Neural crest cell (in vitro differentiated cells): Measurements from ENCODE around the gene HDAC5. TPM values are rescaled to one million over a fixed set of nuclear protein-coding genes. Genes with fewer than 3 reads are reported as not detected.

ENCODE experiments used
- DNase-seq: peaks from one replicate; pipeline ENCODE4 v3.0.0; 2021; ENCODE audit warnings: low read depth, mixed read lengths, low spot score
- H3K27ac Mint-ChIP-seq: one replicate; pipeline ENCODE4 v1.8.0; 2021; ENCODE audit warnings: mild to moderate bottlenecking, mixed read lengths; ENCODE audit not compliant: unreplicated experiment
- H3K27me3 Mint-ChIP-seq: 2 replicates; pipeline ENCODE4 v1.8.0; 2021; ENCODE audit warnings: low read depth, mild to moderate bottlenecking, mixed read lengths
- H3K36me3 Mint-ChIP-seq: 2 replicates; pipeline ENCODE4 v1.8.0; 2021; ENCODE audit warnings: low read depth, mild to moderate bottlenecking, mixed read lengths
- H3K4me1 Mint-ChIP-seq: 2 replicates; pipeline ENCODE4 v1.8.0; 2021; ENCODE audit warnings: mixed read lengths
- H3K4me3 Mint-ChIP-seq: one replicate; pipeline ENCODE4 v1.8.0; 2021; ENCODE audit warnings: mild to moderate bottlenecking, mixed read lengths
- H3K9me3 Mint-ChIP-seq: 2 replicates; pipeline ENCODE4 v1.8.0; 2021; ENCODE audit warnings: mixed read lengths
- total RNA-seq: library from RNA; stranded (reverse); gene quantifications from 2 replicates; pipeline ENCODE4 v1.2.1, GENCODE V29; 2021
- TF ChIP-seq, protein P1 (sequence below): fragments of 200-600 bp; sonication (generic); conservative IDR thresholded peaks from 2 replicates; pipeline ENCODE4 v1.5.0; 2021; ENCODE audit warnings: antibody characterized with exemption, mild to moderate bottlenecking

HDAC5 gene
- total RNA-seq, 1 donor from 2014 or later = 27.1 TPM

DNA sequence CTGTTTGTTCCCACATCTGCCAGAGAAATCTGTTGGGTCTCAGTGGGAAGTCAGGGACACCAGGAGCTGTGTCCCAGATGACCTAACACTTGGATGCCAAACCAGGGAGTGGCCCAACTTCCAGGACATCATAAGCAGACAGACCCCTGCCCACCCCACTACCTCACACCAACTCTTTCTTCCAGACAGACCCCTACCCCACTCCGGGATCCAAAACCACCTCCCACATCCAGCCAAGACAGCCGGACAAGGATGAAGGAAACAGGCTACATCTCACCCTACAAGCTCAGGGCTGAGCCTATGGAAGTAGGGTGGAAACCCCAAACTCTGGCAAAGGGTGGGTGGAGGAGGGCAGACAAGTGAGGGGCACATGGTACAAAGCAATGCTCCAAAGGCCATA is 3.6 kb downstream of the HDAC5 start:
- Mint-ChIP-seq H3K9me3 (no peaks in the 10 kb centered on the region), H3K27ac (no peak overlapping the region), H3K4me1 (peaks cover 26% of the 10 kb centered on the region), H3K27me3 (peaks cover 7% of the 10 kb centered on the region), H3K4me3 (peak overlapping the region; percentile 66), H3K36me3 (no peaks in the 10 kb centered on the region)
- DNase-seq = no peak
- TF ChIP-seq, protein P1, sequence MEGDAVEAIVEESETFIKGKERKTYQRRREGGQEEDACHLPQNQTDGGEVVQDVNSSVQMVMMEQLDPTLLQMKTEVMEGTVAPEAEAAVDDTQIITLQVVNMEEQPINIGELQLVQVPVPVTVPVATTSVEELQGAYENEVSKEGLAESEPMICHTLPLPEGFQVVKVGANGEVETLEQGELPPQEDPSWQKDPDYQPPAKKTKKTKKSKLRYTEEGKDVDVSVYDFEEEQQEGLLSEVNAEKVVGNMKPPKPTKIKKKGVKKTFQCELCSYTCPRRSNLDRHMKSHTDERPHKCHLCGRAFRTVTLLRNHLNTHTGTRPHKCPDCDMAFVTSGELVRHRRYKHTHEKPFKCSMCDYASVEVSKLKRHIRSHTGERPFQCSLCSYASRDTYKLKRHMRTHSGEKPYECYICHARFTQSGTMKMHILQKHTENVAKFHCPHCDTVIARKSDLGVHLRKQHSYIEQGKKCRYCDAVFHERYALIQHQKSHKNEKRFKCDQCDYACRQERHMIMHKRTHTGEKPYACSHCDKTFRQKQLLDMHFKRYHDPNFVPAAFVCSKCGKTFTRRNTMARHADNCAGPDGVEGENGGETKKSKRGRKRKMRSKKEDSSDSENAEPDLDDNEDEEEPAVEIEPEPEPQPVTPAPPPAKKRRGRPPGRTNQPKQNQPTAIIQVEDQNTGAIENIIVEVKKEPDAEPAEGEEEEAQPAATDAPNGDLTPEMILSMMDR = no peak

DNA sequence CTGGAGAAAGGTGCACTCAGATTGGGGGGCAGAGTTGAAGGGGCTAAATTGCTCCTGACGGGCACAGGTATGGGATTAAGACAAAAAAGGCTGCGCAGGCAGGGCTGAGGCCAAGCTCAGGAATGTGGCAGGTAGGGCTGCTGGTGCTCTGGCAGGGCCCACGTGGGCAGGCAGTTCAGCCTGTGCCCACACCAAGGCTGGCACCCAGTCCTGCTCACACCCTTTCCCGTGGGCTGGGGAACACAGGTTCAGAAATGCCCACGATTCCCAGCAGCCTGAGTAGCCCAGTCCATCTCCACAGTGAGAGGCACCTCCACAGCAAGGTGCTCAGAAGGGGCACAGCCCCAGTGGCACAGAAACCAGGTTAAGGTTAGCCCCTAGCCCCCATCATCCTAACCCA is 4.4 kb downstream of the HDAC5 start:
- TF ChIP-seq, protein P1 = no peak
- DNase-seq = no peak
- H3K4me1 Mint-ChIP-seq = peaks cover 22% of the 10 kb centered on the region
- no peaks in the 10 kb centered on the region for H3K36me3 Mint-ChIP-seq
- H3K27me3 Mint-ChIP-seq = peaks cover 7% of the 10 kb centered on the region
- no peaks in the 10 kb centered on the region for H3K9me3 Mint-ChIP-seq
- no peak overlapping the region for H3K27ac Mint-ChIP-seq
- H3K4me3 Mint-ChIP-seq = peak overlapping the region; percentile 68

DNA sequence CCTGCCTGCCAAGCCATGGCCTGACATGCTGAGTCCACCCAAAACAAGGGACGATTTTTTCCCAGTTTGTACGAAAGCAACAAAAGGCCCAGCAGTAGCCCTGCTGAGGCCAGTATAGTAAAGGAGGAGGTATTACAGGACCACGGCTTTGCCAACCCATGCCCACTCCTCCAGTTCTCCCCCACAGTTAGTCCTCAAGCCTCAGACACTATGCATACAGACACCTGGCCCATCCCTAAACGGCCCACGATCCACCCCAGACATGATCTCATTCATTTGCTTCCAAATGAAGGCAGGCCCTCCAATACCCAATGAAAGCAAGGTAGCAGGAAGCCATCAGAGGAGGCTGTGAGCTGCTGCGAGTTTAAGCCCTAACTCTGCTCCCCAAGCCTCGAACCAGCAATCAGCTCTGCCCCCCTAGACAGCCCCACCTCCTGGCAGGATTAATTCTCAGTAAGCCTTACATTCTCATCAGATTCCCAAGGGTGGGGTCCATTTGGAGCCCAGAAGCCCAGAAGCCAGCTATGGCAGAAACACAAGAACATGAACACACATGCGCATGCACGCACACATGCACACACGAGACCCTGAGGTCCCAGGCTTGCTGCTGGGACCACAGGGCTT is 4.9 kb downstream of the HDAC5 start:
- Mint-ChIP-seq H3K36me3 (no peaks in the 10 kb centered on the region), H3K4me1 (peaks cover 18% of the 10 kb centered on the region), H3K9me3 (no peaks in the 10 kb centered on the region), H3K27me3 (peaks cover 7% of the 10 kb centered on the region), H3K4me3 (peak overlapping the region; percentile 68), H3K27ac (no peak overlapping the region)
- TF ChIP-seq, protein P1 = no peak
- no peak for DNase-seq

DNA sequence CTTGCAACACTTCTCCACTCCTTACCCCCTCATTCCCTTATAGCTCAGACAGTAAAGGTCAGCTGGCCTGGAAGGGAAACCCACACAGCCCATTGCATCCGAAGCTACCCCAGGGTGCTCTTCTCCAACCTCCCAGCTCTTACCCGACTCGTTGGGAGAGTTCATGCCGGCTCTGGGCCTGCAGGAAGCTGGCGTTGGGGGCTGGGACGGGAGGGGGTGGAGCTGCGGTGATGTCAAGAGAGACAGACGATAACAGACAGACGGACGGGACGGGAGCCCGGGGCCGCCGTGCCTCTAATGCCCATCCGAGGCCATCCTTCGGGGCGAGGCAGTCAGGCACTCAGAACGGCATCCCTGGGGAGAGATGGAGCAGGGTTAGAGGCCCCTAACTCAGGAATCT is 6.1 kb downstream of the HDAC5 start:
- Mint-ChIP-seq H3K9me3 (no peaks in the 10 kb centered on the region), H3K4me1 (peaks cover 14% of the 10 kb centered on the region), H3K27ac (no peak overlapping the region), H3K27me3 (peaks cover 3% of the 10 kb centered on the region), H3K4me3 (no peak overlapping the region), H3K36me3 (no peaks in the 10 kb centered on the region)
- TF ChIP-seq, protein P1 = no peak
- no peak for DNase-seq

DNA sequence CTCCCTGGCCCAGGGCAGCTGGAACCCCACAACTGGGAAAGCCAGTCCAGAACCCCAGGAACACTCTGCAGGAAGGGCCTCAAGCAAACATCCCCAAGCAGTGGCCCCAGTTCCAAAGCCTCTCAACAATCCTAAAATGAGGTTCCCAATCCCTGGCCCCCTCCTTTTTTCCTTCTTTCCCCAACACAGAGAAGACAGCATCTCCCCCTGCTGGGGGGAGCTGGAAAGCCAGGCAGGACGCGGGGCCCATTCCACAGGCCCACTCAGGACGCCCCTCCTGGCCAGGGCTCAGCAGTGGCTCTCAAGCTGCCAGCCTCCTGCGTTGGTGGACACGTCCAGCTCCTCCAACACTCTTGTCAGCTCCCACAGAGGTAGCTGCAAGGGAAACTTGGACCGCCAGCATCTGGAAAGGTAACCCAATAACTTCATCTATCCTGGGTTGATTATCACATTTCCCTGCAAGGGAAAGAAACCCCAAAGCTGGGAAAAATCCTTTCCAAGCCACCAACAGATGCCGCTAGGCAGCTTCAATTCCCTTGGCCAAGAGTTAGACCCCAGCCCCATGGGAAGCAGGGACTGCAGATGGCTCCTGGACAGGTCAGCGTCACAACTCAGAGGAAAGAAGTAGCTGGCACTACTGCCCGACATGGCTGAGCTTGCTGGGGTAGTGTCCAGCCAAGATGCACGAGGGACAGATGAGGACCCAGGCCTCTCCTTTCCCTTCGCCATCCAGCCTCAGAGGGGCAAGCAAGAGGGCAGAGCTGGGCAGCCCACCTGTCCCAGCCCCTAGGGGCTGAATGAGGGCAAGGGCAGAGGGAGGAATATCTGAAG is 7.6 kb downstream of the HDAC5 start:
- Mint-ChIP-seq H3K4me3 (no peak overlapping the region), H3K36me3 (no peaks in the 10 kb centered on the region), H3K4me1 (peaks cover 12% of the 10 kb centered on the region), H3K9me3 (no peaks in the 10 kb centered on the region), H3K27me3 (no peaks in the 10 kb centered on the region), H3K27ac (peak overlapping the region; percentile 27)
- peak; percentile 54 for DNase-seq
- TF ChIP-seq, protein P1 = peak; percentile 71
